Erythroblast (primary cell): ENCODE results near the gene NRG2.

Experiments used
- GATA1 ChIP-seq: IDR thresholded peaks from 2 replicates; pipeline ENCODE4 v1.6.1; 2011; ENCODE audit warnings: low read depth, mild to moderate bottlenecking, control low read depth, low read length, moderate library complexity
- POLR2A ChIP-seq: IDR thresholded peaks from 2 replicates; pipeline ENCODE4 v1.6.1; 2011; ENCODE audit warnings: mild to moderate bottlenecking, low read length

- TF ChIP-seq POLR2A (no peak), GATA1 (no peak)
Observed at GRCh38 chr5:140090251-140090650, 47.2 kb upstream of the NRG2 start.
